GM18870 (cell line): Measurements from ENCODE around the gene EDN2.

Experiments
- ATAC-seq: cut with Tn5 transposase; IDR thresholded peaks from one replicate; pipeline ENCODE4 v1.9.1; 2021; ENCODE audit warnings: moderate library complexity; ENCODE audit not compliant: unreplicated experiment

The EDN2 gene

DNA sequence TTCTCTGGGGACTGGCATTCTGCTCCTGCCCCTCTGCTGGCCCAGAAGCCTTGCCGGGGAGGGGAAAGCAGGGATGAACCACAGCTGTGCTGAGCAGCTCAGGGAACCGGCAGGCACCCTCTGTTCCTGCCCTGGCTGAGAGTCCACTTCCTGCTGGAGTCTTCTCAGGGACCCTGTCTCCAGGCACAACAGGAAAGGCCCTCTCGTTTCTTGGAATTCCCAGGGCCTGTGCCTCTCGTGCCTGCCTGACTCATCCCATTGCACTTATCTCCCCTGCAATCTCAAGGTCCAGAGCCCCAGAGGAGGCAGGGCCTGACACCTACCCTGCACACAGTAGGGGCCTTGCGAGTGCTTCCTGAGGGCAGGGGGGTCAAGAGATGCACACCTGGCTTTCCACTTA lies 1.1 kb upstream of the EDN2 start:
- no peak for ATAC-seq

DNA sequence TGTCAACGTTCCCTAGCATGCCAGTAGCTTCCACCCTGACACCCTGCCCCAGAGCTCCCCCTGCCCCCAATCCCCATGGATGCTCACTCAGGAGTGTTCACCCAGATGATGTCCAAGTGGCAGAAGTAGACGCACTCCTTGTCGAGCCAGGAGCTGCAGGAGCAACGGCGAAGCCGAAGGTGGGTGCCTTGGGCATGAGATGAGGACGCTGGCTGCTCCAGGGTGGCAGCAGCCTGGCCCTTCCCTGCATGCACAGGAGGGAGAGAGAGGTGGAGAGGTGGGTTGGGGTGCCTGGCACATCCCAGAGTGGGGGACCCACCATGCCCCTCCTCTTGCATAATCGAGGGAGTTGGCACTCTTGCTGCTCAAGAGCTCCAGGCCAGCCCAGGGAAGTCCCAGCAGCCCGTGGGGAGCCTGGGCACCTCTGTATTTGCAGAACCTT lies 502 bp downstream of the EDN2 start:
- no peak for ATAC-seq

DNA sequence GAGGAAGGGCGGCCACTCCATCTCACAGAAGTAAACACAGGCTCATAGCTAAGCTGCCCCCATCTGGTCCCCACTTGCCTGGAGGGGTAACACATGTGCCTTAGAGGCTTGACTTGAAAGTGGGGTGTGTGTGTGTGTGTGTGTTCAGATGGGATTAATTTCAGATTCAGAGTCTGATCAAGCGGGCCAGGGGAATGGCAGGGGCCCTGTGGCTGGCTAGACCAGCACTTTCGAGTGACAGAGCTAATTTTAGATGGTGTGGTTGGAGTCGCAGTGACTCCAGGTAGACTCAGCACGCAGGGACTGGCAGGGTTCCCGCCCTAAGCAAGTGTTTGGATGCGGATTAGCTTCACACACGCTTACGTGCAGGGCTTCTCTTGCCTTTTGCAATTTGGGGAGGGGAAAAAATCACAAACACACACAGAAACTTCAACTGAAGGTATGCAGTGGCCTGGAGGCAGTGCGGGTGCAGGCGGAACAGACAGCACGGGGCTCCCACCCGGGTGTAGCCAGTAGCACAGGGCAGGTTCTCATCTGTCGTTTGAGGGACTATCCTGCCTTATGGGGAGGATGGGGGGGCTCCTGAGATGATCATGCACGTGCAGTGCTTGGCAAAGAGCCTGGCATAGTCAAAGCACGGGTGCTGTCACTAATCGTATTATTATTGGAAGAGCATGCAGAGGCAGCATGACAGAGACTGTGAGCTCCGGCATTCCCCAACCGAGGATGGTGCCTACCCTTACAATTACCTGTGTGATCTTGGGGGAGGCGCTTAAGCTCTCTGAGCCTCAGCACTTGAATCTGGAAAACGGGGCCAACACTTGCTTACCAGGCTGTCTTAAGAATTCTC lies 1.3 kb downstream of the EDN2 start:
- ATAC-seq, result no peak

DNA sequence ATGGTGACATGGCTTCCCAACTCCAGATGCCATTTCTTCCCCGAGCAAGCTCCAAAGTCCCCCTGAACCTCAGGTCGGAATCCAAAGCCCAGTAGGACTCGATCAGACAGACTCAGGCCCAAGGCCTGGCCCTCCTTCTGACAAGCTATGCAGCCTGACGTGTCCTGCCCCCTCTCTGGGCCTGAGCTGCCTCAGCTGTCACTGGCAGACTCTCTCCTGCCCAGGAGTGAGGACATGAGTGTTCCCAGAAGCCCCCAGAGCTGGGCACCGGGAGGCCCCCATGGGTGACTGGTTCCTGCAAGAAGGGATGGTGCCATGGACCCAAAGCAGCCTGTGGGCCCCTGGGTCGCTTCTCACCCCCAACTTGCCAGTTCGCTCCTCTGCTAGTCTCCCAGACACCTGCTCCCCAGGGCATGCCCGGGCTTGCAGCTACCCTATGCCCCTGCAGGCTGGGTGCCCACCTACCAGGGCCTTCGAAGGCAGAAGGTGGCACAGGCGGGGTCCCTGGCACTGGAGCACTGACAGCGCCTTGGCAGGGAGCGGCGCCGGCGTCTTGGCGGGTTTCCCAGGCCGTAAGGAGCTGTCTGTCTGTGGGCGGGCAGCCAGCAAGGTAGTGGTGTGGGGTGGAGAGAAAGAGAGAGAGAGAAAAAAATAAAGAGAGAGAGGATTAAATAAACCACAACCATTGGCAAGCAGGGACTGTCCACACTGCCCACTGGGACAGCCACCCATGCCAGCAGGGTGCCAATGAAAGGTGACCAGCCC lies 2.3 kb downstream of the EDN2 start:
- no peak for ATAC-seq

DNA sequence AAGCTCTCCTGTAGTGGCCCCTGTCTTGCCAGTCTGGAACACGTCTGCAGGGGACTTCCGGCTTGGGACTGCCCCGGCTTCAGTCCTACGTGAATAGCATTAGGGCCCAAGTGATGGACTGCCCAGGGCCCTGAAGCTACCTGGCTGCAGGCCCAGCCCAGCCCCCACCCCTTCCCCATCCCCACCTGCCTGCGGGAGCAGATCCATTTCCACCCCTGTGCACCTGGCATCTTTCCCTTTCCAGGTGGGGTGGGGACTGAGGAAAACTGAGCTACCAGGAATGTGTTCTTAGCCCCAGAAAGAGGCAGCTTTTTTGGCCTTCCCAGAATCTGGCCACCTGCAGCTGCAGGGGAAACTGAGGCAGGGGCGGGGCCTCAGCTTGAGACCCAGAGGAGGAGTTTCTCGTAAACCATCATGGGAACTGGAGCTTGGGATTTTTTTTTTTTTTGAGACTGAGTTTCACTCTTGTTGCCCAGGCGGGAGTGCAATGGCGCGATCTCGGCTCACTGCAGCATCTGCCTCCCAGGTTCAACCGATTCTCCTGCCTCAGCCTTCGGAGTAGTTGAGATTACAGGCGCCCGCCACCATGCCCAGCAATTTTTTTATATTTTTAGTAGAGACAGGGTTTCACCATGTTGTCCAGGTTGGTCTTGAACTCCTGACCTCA lies 3.2 kb downstream of the EDN2 start:
- no peak for ATAC-seq

DNA sequence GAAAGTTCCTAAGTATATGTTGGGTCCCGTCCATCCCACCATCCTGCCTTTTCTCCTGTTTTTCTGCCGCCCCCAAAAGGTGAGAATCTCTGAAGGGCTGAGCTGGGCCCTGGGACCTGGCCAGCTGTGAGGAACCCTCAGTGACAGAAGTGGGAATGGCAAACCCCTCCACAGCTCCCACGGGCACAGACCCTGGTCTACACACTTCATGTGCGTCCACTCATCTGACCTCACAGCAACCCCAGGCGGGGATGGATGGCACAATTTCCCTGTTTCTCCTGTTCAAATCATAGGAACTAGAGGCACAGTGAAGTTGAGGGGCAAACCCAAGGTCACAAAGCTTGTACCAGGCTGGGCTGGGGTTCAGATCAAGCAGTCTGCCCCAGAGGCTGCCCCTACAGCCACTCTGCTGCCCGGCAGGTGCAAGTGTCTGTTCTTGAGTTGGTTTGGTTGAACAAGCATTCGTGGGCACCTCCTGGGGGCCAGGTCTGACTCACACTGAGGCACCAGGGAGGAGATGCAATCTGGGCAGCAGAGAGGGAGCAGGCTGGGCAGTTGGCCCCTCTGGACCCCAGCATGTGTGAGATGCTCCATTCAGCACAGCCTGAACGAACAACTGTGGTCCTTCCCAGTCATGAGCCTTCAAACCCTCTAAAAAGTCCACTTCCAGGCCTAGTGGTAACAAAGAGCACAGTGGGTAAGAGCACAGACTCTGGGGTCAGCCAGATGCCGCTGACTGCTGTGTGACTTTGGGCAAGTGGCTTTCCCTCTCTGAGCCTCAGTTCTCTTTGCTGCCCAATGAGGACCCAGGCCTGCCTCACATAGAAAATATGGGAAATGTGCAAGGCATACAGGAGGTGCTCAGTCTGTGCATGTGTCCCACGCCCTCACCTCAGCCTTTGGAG lies 4.0 kb downstream of the EDN2 start:
- no peak for ATAC-seq

DNA sequence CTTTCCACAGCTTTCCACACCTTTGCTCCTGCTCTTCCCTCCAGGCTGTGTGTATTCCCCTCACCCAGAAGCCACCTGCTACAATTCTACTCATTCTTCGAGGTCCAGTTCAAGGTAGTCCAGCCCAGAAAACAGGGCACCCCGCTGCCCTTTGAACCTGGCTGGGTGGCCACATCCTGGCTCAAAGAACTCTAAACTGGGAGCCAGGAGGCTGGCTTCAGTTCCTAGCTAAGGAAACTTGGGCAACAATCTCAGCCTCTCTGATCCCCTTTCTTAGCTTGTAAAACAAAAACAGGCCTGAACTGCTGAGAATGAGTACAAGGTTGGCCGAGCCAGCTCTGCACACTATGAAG lies 4.7 kb downstream of the EDN2 start:
- no peak for ATAC-seq

DNA sequence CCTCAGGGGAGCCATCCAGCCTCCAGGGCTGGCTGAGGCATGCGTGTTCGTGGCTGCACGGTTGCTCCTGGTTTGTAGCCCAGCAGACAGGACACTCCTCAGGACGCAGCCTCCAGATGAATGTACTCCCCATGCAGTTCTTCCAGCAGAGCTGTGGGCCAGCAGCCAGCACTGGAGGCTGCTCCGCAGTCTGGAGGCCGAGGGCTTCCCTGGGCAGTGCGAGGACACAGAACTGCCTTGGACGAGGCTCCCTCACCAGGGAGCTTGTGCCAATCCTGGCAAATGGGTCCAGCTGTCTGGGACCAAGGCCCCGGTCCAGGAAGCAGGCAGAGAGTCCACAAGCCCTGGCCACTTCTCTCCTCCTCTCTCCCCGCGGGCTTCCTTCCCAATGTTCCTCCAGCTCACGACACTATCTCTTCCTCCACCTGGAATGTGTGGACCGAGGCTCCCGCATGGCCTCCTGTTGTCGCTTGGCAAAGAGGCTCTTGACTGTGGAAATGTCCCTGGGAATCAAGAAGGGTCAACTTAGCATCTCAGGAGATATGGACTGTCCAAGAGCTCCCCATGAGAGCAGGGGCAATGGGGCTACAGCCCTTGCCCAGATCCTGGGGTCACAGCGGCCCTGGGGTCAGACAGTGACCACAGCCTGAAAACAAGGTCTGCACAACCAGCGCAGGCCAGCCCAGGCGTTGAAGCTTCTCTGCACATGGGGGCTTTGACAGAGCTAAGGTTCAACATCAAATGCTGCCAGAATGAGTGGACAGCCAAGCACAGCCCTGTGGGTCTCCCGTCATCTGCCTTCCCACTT lies 5.3 kb downstream of the EDN2 start:
- ATAC-seq, result no peak

DNA sequence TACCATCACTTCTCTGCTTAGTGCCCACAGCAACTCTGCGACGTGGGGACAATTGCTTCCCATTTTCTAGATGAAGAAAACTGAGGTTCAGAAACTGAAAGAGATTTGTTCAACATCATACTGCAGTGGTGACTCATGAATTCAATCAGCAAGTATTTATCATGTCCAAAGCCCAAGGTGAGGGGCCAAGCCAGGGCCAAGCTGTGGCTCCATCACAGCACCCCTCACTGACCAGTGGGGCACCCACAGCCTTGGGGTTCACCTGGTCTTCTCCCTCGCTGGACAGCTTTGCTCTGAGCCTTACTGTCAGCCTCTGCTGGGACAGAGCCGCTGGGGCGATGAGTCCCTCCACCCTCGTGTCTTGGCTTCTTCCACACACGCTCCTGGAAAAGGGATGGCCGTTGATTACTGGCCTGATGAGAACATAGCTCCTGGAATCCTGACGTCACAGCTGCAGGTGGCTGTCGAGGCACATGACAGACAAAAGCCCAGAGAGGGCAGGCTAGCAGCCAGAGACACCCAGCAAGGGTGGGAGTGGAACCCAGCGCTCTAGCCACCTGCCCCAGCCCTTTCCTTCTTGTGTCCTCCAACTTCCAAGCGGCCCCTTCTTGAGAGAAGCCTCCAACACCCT lies 6.2 kb downstream of the EDN2 start:
- ATAC-seq, result no peak

DNA sequence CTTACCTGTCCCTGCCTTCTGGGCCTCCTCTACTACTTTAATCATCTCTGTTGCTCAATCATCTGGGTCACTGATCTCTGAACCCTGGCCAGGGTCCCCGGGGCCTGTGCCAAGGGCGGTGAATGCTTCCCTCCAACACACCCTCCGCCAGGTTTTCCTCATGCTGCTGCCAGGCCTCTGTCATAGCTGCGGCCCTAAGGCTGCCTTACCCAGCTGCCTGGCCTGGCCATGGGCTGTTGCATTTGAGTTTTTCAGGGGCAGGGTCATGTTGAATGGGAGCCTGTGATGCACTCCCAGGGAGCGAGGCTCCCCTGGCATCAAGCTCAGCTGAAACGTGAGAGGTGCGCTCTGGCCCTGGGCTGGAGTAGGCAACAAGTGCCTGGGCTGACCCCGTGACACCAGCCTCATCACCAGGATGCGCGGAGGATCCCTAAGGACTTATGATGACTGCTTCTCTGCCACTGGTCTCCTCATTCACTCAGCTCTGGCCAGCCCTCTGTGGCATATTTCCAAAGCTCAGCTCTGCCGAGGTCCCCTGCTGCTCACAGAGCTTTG lies 7.6 kb downstream of the EDN2 start:
- no peak for ATAC-seq

DNA sequence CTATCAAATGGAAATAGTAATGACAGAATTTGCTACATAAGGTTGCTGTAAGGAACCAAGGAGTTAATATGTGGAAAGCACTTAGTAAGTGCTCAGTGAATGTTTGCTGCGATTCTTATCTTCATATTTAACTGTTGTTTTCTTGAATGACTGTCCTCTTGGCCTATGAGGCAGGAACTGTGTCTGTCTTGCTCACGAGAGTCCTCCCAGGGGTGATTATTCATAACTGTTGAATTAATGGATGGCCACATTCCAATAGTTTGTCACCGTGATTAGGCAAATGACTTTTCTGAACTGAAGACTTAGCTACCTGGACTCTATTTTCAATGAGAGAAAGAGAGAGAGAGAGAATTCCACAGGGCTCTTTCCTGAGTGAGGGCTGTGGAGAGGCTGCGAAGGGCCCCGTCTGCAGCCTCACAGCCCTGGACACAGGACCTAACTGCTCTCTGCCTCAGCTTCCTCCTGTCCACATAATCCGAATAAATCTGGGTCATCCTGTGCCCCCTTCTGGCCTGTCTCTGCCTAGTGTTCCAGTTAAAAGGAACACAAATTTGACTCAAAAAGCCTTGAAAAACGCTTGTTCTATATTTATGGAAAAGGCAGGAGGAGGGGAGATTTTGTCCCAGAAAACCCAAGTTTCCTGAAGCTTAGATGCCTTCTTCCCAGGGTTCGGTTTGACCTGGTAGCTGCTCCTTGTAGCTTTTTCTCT lies 8.5 kb downstream of the EDN2 start:
- no peak for ATAC-seq

DNA sequence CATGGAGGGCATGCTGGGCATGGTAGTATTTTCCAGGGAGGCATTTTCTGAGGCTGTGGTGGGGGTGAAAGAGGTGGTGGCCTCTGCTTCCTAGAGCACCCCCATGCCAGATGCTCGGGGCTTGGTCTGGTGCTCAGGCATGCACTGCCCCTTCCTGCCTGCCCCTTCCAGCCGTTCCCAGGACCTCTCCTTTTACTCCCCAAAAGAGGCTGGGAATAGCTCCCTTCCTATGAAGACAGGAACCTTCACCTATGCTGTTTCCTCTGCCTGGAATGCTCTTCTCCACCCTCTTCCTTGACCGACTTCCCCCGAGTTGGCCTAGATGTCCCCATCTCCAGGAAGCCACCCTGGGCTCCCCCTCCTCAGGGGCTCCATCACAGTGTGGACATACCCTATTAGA lies 9.1 kb downstream of the EDN2 start:
- no peak for ATAC-seq

DNA sequence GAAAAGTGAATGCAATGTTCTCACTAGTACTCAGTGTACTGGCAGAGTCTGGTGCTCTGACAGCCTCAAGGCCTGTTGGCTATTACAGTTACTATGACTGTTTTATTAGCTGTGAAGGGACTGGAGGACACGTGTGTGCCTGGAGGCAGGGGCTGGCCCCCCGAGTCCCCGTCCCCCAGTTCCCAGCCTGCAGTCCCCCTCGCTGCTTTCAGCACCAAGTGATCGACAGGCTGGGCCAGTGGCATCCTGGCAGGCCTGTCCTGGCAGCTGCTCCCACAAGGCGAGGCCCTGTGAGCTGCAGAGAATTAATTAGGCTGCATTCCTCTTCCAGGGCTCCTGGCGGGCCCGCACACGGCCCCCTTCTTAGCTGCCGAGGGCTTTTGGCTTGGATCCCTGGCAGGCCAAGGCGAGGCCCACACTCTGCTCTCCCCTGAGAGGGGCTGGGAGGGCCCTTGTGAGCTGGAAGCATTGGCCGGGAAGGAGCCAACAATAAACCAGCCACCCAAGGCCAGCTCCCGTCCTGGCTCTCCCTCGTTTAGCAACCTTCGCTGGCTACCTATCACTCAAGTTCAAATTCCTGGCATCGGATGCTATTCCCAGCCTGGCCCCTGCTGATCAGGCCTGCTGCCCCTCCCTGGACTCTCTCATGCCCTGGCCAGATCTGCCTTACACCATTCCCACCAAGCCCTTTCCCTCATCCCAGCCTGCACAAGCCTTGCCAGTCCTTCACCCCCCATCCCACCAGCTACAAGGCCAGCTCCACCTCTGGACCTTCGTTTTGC lies 9.8 kb downstream of the EDN2 start:
- ATAC-seq, result no peak

DNA sequence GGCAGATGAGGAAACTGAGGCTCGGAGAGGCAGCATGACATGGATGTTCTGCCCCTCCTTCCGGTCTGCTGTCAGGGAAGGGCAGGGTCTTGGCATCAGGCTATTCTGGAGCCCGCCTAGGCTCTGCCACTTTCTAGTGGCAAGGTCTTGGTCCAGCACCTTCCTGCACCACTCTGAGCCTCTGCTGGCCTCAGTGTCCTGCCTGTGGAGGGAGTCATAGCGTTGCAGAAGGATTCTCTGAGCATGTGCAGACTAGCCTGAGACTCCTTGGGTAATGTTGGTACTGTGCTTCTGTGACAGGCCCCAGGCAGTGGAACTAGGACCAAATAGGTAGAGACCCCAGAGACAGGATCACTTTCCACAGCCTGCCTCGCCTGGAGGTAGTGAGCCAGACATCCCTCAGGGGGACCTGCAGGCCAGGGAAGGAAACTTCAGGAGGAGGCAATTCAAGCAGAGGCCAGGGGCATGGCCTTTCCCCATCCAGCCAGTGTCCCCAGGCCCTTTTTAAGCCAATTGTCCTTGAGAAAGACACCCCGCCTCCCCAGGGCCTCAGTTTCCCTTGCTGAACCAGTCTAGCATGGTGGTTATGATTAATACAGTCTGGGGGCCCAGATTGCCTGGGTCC lies 10.6 kb downstream of the EDN2 start:
- ATAC-seq, result no peak

DNA sequence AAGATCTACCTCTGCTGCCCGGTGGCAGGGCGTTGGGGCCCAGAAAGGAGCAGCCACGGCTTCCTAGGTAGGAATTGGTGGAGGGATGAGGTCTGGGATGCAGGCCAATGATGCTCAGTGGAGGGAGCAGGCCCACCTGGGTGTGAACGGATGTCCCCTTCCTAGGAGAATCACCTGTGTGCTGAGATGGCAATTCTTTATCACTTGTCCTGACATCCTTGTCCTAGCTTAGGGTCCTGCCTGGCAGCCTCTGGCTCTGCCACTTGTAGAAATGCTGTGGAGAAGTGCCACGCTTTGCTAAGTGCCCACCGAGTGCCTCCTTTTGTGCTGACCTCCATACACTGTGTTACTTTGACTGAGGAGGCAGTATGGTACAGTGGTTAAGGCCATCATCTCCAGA lies 12.8 kb downstream of the EDN2 start:
- no peak for ATAC-seq

DNA sequence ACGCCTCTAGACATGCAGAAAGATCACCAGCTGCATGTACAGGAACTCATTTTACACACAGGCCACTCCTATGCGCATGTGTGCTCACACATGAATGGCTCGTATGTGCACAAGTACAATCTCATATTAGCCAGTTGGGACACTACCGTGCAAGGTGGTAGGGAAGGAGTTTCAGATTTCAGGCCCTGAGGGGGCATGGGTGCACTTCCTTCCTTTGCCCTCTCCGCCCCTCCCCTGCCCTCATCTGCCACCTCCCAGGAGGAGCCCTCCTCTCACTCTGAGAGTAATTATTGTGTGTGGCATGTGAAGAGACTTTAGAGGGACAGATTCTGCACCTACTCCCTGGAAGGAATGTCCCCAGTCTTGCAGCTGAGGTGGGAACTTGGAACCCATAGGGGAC lies 14.8 kb downstream of the EDN2 start:
- no peak for ATAC-seq

DNA sequence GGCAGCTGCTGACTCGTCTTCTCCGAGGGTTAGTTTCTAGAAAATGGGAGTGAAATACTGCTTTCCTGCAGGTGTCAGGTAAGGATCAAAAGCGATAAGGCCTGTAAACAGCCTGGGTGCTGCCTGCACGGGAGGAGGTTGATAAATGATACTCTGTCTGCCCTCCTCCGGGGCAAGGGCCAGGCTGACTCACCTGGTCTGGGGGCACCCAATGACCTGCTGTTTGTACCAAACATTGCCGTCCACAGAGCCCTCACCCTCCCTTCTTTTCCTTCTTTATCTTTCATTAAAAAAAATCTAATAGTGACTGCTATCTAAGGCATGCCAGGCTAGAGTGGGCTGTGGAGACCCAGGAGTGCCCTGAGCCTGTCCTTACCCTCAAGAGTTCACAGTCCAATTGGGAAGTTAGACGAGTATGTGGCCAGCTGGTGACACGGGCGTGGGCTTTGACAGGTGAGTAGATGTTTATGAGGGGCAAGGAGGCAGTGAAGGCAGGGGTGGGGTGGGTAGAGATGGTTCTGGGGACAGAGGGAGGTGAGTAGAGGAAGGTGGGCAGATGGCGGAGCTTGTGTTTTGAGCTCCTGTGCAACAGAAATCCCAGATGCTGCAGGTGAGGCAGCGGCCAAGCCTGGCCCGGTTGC lies 16.2 kb downstream of the EDN2 start:
- ATAC-seq, result no peak
